Testis (tissue), 3 donors: Measurements from ENCODE around the gene NAGK. TPM values are rescaled to one million over a fixed set of nuclear protein-coding genes. Genes with fewer than 3 reads are reported as not detected.
"Not testable (repeated sequence)": the region's sequence is repeated elsewhere in the genome, so short reads cannot be mapped to it uniquely, and the experiment has no call there.

ENCODE experiments used
- DNase-seq: peaks from one replicate; pipeline ENCODE4 v3.0.0-alpha.2; 2019
- H3K27ac ChIP-seq, 2 donors: fragments of 200-600 bp; sonication (generic); one replicate each; pipeline ENCODE4 v1.5.1; 2019
- H3K27me3 ChIP-seq: fragments of 200-600 bp; sonication (generic); one replicate; pipeline ENCODE4 v1.5.1; 2019
- H3K36me3 ChIP-seq: fragments of 200-600 bp; sonication (generic); one replicate; pipeline ENCODE4 v1.5.1; 2017; ENCODE audit warnings: low read depth; ENCODE audit errors: missing control alignments
- H3K4me1 ChIP-seq: fragments of 200-600 bp; sonication (generic); one replicate; pipeline ENCODE4 v1.5.1; 2019
- H3K4me3 ChIP-seq, 2 donors: fragments of 200-600 bp; sonication (generic); one replicate each; pipeline ENCODE4 v1.5.1; 2017 to 2019
- H3K9me3 ChIP-seq: fragments of 200-600 bp; sonication (generic); one replicate; pipeline ENCODE4 v1.5.1; 2017
- POLR2A ChIP-seq: fragments of 450-650 bp; IDR thresholded peaks from one replicate; pipeline ENCODE4 v1.6.1; 2017; ENCODE audit warnings: antibody characterized with exemption, mild to moderate bottlenecking, moderate library complexity
- WGBS, 2 donors: methylation state at CpG; one replicate each; pipeline ENCODE4 v1.1.5; 2018; 5-methylcytosine and 5-hydroxymethylcytosine counted together
- intact Hi-C: fragments of 100-400 bp; cut with DNase I; formaldehyde crosslinking; loops from one replicate; pipeline ENCODE4 v1.15.1; 2023; ENCODE audit warnings: low total_unique reads
- polyA plus RNA-seq: library from polyadenylated mRNA; stranded (reverse); fragments of 350-450 nt; fragmentation: Illumina TruSeq; extraction: RNeasy Lipid Tissue Mini Kit (QIAGEN cat#74804); gene quantifications from one replicate; pipeline ENCODE4 v1.2.3, GENCODE V29; 2014; ENCODE audit warnings: low read depth, low replicate concordance; ENCODE audit not compliant: insufficient read depth
- total RNA-seq, 2 donors: library from RNA; depleted of rRNA; stranded (reverse); fragments of >200 nt; gene quantifications; one replicate each; pipeline ENCODE4 v1.2.3, GENCODE V29; 2016
- TF ChIP-seq, protein P1 (sequence below), 3 experiments: fragments of 450-650 bp in 2 of 3; fragments of 200-600 bp in 1 of 3; sonication (generic) in 1 of 3; IDR thresholded peaks; one replicate each; pipeline ENCODE4 v1.5.1; 2016 to 2019; ENCODE audit warnings: antibody characterized with exemption in 3 of 3, mild to moderate bottlenecking in 2 of 3, moderate library complexity in 1 of 3

Gene NAGK
- total and polyA plus RNA-seq, 3 donors from 2014 or later, result 77.5 to 153 (median 87.5) TPM

GRCh38 chr2:71074893-71075395 lies 6.5 kb downstream of the NAGK start:
- no peaks in the 10 kb centered on the region for H3K9me3 ChIP-seq
- no peak for DNase-seq
- no peak overlapping the region for H3K27ac ChIP-seq
- TF ChIP-seq, protein P1, sequence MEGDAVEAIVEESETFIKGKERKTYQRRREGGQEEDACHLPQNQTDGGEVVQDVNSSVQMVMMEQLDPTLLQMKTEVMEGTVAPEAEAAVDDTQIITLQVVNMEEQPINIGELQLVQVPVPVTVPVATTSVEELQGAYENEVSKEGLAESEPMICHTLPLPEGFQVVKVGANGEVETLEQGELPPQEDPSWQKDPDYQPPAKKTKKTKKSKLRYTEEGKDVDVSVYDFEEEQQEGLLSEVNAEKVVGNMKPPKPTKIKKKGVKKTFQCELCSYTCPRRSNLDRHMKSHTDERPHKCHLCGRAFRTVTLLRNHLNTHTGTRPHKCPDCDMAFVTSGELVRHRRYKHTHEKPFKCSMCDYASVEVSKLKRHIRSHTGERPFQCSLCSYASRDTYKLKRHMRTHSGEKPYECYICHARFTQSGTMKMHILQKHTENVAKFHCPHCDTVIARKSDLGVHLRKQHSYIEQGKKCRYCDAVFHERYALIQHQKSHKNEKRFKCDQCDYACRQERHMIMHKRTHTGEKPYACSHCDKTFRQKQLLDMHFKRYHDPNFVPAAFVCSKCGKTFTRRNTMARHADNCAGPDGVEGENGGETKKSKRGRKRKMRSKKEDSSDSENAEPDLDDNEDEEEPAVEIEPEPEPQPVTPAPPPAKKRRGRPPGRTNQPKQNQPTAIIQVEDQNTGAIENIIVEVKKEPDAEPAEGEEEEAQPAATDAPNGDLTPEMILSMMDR (IDR thresholded peaks at IDR 0.05), result no peak
- no peak for TF ChIP-seq POLR2A
- no peaks in the 10 kb centered on the region for H3K4me1 ChIP-seq
- no peak overlapping the region for H3K4me3 ChIP-seq
- 74 to 100% methylated on average over 2 of the region's 2 CpGs for WGBS, 2 donors
- H3K27me3 ChIP-seq, result no peaks in the 10 kb centered on the region
- intact Hi-C loops, result no loop called here
- H3K36me3 ChIP-seq, result no peaks in the 10 kb centered on the region

DNA sequence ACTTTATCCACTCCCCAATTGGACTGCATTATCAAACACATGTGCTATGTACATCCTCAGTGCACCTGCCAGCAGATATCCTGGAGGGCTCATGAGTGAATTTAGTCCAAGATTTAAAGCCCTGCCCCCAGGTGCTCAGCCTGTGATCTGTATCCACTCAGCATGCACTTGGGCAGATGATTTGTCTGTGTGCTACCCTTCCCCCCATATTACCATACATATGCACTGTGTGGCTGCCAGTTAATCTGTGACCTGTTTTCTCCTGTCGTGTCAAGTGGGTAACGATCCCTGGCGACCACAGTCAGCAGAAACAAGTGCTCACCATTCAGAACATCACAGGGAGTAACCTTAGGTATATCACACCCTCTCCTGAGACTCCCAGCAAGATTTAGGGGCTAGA lies 10.2 kb downstream of the NAGK start:
- DNase-seq, result no peak
- H3K4me1 ChIP-seq, result no peaks in the 10 kb centered on the region
- H3K4me3 ChIP-seq, result no peak overlapping the region
- no peak overlapping the region for H3K27ac ChIP-seq
- H3K9me3 ChIP-seq, result no peaks in the 10 kb centered on the region
- H3K36me3 ChIP-seq, result no peaks in the 10 kb centered on the region
- 80 to 88% methylated on average over 3 of the region's 3 CpGs for WGBS, 2 donors
- TF ChIP-seq POLR2A, result no peak
- TF ChIP-seq, protein P1 (IDR thresholded peaks at IDR 0.05), result no peak
- intact Hi-C loops, result no loop called here
- no peaks in the 10 kb centered on the region for H3K27me3 ChIP-seq

- TF ChIP-seq, protein P1 (IDR thresholded peaks at IDR 0.05), result no peak
- no peak for TF ChIP-seq POLR2A
- 82% methylated on average over 5 of the region's 5 CpGs for WGBS, 2 donors
- Histone ChIP-seq H3K27me3 (no peaks in the 10 kb centered on the region), H3K27ac (no peak overlapping the region), H3K36me3 (no peaks in the 10 kb centered on the region), H3K4me1 (no peaks in the 10 kb centered on the region), H3K4me3 (no peak overlapping the region), H3K9me3 (no peaks in the 10 kb centered on the region)
- no peak for DNase-seq
- intact Hi-C loops, result no loop called here
Measured at GRCh38 chr2:71082402-71083252, 14.2 kb downstream of the NAGK start.

DNA sequence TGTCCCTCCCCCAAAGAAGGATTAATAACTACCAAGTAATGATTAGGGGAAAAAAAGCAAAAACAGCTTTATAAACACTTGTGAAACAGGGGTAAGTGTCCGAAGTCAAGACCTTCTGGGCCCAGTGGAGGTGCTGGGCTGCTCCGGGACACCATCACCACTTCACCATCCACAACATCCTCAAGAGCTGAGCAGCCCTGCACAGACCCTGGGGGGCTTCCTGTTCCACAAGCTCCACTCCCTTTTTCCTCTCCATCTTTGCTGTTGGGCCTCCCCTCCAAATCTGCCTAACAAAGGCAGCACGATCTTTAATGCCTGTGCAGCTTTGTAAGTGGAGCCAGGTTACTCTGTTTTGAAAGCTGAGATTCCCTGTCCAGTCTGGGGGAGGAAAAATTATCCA lies 14.8 kb downstream of the NAGK start:
- H3K27me3 ChIP-seq, H3K27ac ChIP-seq, DNase-seq, H3K4me1 ChIP-seq, H3K4me3 ChIP-seq, H3K36me3 ChIP-seq, H3K9me3 ChIP-seq, intact Hi-C loops: not testable (repeated sequence)
- WGBS, 2 donors, result no CpG with 5 or more reads among the region's 3 CpGs

- DNase-seq, H3K4me3 ChIP-seq, intact Hi-C loops, H3K9me3 ChIP-seq, H3K27ac ChIP-seq, H3K36me3 ChIP-seq, H3K4me1 ChIP-seq, H3K27me3 ChIP-seq: not testable (repeated sequence)
- WGBS, 2 donors, result 60 to 67% methylated on average over 10 of the region's 13 CpGs
Measured at GRCh38 chr2:71083752-71084312, 15.4 kb downstream of the NAGK start.

GRCh38 chr2:71085325-71086003 lies 17.0 kb downstream of the NAGK start:
- H3K4me3 ChIP-seq, H3K27ac ChIP-seq, DNase-seq, H3K36me3 ChIP-seq, H3K27me3 ChIP-seq, H3K4me1 ChIP-seq, intact Hi-C loops, H3K9me3 ChIP-seq: not testable (repeated sequence)
- WGBS, 2 donors, result 64 to 69% methylated on average over 9 of the region's 9 CpGs

- H3K9me3 ChIP-seq, H3K4me3 ChIP-seq, DNase-seq, H3K4me1 ChIP-seq, H3K27me3 ChIP-seq, intact Hi-C loops, H3K27ac ChIP-seq, H3K36me3 ChIP-seq: not testable (repeated sequence)
- WGBS, 2 donors, result 88 to 90% methylated on average over 14 of the region's 14 CpGs
Measured at GRCh38 chr2:71089475-71089874, 21.0 kb downstream of the NAGK start.

- H3K27ac ChIP-seq, intact Hi-C loops, DNase-seq, H3K27me3 ChIP-seq, H3K36me3 ChIP-seq, H3K9me3 ChIP-seq, H3K4me3 ChIP-seq, H3K4me1 ChIP-seq: not testable (repeated sequence)
- WGBS, 2 donors, result 64 to 71% methylated on average over 9 of the region's 9 CpGs
Measured at GRCh38 chr2:71091808-71092207, 23.4 kb downstream of the NAGK start.
